IMR-90 (cell line): ENCODE results near the gene RCBTB1.

Experiments
- CTCF ChIP-seq: conservative IDR thresholded peaks from 2 replicates; pipeline ENCODE4 v1.5.1; 2012; ENCODE audit warnings: mild to moderate bottlenecking, low read depth, low read length, improper control_type of control experiment
- FOS ChIP-seq: fragments of 150-350 bp; IDR thresholded peaks from 2 replicates; pipeline ENCODE4 v1.6.1; 2016; ENCODE audit warnings: low read depth, low read length
- POLR2A ChIP-seq: IDR thresholded peaks from 2 replicates; pipeline ENCODE4 v1.6.1; 2012; ENCODE audit warnings: mild to moderate bottlenecking, low read depth, low read length
- RCOR1 ChIP-seq: IDR thresholded peaks from 2 replicates; pipeline ENCODE4 v1.6.1; 2012; ENCODE audit warnings: mild to moderate bottlenecking, low read length, improper control_type of control experiment; ENCODE audit not compliant: insufficient replicate concordance
- USF2 ChIP-seq: fragments of 150-350 bp; IDR thresholded peaks from 2 replicates; pipeline ENCODE4 v1.6.1; 2017; ENCODE audit warnings: mild to moderate bottlenecking, antibody characterized with exemption, low read length, low read depth

GRCh38 chr13:49538404-49538803, 47.0 kb downstream of the RCBTB1 start:
- no peak for TF ChIP-seq CTCF
- no peak for TF ChIP-seq RCOR1
- TF ChIP-seq POLR2A: no peak
- TF ChIP-seq USF2: no peak
- no peak for TF ChIP-seq FOS
